ENCODE measurements around the gene OCA2.

- TF ChIP-seq CTCF (IDR thresholded peaks at IDR 0.05) (no peak), POLR2A (IDR thresholded peaks at IDR 0.05) (no peak)
These were observed 329.0 kb downstream of the OCA2 start for GRCh38 chr15:27770086-27770607.

Measured in prostate gland (tissue), 2 donors.